Posterior cingulate gyrus (tissue), 11 donors: ENCODE results near the gene CPSF6.
"Not testable (repeated sequence)": the region's sequence is repeated elsewhere in the genome, so short reads cannot be mapped to it uniquely, and the experiment has no call there.

ENCODE experiments used
- DNase-seq, 10 donors: peaks; one replicate each; pipeline versions ENCODE4 v3.0.0 to v3.0.0-alpha.2; 2020 to 2021; ENCODE audit warnings: mixed read lengths in 3 of 10
- intact Hi-C: fragments of 100-400 bp; cut with DNase I; formaldehyde crosslinking; loops from one replicate; pipeline ENCODE4 v1.15.1; 2023

The CPSF6 gene, protein sequence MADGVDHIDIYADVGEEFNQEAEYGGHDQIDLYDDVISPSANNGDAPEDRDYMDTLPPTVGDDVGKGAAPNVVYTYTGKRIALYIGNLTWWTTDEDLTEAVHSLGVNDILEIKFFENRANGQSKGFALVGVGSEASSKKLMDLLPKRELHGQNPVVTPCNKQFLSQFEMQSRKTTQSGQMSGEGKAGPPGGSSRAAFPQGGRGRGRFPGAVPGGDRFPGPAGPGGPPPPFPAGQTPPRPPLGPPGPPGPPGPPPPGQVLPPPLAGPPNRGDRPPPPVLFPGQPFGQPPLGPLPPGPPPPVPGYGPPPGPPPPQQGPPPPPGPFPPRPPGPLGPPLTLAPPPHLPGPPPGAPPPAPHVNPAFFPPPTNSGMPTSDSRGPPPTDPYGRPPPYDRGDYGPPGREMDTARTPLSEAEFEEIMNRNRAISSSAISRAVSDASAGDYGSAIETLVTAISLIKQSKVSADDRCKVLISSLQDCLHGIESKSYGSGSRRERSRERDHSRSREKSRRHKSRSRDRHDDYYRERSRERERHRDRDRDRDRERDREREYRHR

DNA sequence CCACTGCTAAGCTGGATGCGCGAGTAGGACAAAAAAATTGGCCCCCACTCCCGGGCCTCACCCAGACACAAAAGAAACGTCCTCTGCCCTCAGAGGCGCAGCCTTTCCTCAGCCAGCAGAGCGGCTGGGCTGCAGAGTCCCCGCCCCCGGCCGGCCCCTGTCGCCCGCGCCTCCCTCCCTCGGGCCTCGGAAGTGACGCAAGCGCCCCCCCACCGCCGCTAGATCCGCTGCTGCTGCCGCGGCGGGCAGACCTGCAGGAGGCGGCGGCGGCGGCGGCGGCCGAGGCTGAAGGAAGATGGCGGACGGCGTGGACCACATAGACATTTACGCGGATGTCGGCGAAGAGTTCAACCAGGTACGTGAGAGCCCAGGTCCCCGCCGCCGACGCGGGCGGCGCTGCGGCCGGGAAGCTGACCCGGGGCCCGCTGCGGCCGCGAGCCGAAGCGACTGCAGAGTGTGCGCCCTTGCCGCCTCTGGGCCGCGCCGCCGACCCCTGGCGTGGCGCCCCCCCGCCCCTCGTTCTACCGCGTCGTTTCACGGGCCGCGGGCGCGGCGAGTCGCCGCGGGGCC, at the start of gene CPSF6:
TSS of gene CPSF6 (plus strand) at position 218 of the 570 bp plus-strand sequence. CDS start at position 296, 78 bp downstream.
- intact Hi-C loops: loop anchor here (1.0 kb wide), 1 partner anchor 82 kb away; no protein-coding TSS in a partner anchor
- DNase-seq: peak; percentile 95 to 99 (median 97)

DNA sequence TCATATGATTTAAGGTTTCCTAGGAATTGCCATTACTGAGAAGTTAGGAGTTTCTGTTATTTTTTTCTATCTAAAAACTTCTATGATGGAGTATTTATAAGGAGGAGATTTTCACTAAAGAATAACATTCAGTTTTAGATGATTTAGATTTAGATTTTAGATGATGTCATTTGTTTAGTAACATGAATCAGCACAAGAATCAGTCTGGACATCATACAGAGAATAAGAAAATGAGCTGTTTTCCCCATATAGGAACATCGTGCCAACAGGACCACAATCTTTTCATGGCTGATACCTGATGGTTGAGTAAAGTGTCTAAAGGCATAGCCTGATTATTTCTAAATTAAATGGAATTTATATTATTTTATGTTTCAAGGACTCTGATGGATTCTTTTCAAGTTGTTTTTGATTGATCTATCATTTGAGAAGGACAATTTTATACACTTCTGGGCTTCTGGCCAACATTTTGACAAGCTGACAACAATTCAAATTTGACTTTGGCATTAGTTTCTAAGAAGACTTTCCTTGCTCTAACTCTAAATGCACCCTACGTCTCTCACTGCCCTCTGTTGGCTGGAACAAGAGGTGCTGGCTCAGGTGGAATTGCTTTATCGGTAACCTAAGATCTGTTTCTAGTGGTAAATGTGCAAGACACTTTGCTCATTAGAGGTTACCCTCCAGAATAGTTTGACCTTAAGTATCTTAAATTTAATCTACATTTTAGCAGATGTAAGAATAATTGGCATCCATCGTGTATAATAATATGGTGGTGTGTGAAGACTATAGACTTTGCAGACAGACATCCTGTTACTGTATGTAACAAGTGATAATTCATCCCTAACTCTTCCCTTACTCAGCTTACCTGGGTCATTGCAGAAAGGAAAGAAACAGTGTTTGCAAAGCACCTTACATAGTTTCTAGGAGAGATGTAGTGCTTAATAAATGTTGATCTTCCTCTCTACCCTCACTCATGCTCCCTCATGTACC, 42.8 kb upstream of the CPSF6 start:
- DNase-seq: no peak

DNA sequence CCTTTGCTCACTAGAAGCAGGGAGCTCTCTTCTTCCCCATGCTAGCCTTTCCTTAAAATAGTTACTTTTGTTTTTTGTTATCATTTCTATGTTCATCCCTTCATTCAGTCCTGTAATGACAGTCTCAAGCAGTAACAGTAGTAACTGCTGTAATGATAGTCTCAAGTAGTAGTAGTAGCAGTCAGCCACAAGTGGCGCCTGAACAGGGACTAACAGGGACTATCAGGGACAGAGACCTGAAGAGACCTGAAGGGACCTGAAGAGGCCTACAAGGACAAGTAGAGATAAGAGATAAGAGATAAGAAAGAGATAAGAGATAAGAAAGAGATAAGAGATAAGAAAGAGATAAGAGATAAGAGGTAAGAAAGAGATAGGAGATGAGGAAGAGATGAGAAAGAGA, 39.4 kb upstream of the CPSF6 start:
- DNase-seq, intact Hi-C loops: not testable (repeated sequence)

More for the DNA sequence above, 42.8 kb upstream of the CPSF6 start:
- intact Hi-C loops: no loop called here

DNA sequence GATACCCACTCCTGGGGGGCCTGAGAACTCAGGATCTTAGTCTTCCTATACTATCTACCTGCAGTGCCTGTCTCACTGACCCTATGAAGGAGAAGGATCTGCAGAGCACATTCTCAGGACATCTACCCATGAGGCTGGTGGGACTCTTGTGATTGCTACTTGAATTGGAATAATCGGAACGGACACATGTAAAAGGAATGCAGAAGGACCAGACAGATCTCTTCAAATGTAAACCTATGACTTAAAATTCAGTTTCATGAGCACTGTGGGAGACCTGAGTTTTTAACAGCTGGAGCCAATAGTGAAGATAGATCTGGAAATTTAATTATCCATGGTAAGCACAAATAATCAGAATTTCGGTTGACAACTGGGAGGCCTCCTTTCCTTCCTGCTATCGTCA, 35.2 kb upstream of the CPSF6 start:
- no peak for DNase-seq
- intact Hi-C loops: no loop called here

DNA sequence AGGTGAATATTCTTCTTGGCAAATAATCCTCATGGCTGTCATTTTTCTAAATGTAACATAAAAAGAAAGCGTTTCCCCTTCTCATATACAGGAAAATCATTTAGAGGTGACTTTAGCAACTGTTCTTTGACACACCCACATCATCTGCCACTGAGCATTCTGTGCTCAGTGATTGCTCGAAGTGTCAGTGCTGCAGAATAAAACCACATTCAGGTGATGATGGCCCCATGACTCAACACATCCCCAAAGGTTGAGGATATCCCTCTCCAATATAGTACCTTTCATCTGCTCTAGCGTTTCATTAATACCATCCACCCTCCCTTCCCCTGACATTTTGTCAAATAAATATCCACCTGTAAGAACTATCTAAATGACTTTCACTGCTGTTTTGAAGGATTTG, 28.7 kb upstream of the CPSF6 start:
- DNase-seq: no peak
- intact Hi-C loops: no loop called here

DNA sequence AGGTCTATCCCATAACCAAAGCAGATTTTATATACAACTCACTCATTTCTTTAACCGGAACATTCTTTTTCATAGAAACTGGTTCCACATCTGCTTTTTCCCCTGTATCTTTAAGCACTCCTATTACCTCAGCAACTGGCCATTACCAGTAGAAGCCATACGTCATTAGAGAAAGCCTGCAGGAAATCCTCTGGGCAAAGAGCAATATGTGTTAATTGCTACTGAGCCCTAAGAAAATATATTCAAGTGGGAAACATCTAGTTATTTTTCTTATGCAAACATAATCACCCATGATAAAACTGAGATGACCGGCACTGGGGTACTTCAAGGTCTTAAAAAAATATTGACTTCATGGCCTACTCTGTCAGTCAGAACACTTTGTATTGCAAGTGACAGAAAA, 28.2 kb upstream of the CPSF6 start:
- intact Hi-C loops: no loop called here
- no peak for DNase-seq

DNA sequence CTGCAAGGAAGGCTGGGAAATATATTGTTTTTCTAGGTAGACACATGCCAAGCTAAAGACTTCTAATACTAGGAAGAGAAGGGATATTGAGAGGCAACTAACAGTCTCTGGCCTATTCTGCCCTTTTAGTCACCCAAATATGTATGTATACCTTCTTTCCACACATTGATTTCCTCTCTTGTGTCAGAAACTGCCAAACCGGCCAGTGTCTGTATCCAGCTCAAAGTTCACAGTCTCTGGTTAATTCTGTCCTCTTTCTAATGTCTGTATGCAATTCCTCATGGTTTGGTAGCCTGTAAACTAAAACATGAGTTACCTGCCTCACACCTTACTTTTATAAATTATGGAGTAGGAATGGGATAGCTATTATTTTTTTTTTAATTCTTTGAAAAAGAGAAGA, 25.2 kb upstream of the CPSF6 start:
- no peak for DNase-seq
- intact Hi-C loops: no loop called here

DNA sequence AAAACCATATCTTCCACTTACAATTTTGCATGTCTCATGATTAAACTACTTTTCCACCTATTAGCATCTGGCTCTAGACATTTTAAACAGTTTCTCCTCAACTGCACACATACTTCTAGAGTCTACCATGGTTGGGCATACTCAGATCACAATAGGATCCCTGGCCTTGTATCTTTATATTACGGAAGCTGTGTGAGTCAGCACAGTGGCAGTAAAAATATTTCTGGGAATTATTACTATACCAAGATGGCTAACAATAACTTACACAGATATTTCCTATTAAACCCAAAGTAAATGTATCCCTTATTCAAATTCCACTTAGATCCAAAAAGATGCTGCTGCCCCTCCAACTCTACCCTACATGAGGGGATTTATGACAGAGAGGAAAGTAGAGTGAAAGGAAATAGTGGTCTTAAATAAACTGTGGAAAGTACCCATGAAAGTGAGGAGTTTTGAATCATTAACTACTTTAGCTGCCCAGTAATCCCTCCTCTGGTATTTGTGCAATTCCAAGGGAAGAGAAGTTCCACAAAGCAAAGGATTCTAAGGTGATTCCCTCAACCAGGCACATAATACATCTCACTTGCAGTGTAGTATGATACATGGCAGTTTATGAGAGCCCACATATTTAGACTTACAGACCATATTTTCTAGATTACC, 14.0 kb upstream of the CPSF6 start:
- intact Hi-C loops: no loop called here
- DNase-seq: no peak

DNA sequence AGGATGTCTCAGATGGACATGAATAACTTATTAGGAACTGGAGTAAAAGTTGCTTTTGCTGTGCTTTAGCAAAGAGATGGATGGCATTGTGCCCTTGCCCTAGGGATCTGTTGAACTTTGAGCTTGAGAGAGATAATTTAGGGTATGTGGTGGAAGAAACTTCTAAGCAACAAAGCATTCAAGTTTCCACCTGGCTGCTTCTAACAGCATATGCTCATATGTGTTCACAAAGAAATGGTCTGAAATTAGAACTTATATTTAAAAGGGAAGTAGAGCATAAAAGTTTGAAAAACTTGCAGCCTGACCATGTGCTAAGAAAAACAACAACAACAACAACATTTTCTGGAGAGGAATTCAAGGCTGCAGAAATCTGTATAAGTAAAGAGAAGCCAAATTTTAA, 7.9 kb upstream of the CPSF6 start:
- no peak for DNase-seq
- intact Hi-C loops: no loop called here

DNA sequence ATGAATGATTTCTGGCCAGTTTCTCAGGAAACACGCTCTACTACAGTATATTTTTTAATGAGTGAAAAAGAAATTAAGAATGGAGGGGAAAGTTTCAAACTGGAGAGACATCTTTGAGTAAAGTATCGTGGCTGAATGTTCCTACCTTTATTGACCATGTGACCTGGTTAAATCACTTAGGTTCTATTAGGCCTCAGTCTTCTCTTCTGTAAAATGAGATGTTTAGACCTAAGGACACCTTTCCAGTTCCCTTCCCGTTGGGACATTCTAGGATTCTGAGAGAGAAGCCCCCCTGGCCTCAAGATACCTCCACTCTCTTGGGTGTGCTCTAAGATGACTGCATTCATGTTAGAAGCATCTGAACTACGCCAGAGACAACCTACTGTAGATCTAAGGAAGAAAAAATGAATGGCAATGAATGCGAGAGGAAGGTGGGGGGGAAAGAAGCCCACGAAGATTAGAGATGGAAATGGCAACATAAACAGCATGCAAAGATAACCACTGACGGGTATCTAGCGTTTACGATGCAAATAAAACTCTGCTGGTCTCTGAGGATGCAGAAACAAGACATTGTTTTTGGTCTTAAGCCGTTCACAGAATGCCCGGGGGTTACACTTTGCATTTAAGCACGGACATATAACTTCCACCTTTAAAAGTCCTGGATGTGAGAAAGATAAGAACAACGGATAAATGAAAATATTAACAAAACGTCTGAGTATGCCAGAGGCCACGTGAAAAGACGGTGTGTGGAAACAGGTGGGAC, 599 bp upstream of the CPSF6 start:
- DNase-seq: no peak
- intact Hi-C loops: loop anchor here (1.0 kb wide), 1 partner anchor 81 kb away; no protein-coding TSS in a partner anchor

DNA sequence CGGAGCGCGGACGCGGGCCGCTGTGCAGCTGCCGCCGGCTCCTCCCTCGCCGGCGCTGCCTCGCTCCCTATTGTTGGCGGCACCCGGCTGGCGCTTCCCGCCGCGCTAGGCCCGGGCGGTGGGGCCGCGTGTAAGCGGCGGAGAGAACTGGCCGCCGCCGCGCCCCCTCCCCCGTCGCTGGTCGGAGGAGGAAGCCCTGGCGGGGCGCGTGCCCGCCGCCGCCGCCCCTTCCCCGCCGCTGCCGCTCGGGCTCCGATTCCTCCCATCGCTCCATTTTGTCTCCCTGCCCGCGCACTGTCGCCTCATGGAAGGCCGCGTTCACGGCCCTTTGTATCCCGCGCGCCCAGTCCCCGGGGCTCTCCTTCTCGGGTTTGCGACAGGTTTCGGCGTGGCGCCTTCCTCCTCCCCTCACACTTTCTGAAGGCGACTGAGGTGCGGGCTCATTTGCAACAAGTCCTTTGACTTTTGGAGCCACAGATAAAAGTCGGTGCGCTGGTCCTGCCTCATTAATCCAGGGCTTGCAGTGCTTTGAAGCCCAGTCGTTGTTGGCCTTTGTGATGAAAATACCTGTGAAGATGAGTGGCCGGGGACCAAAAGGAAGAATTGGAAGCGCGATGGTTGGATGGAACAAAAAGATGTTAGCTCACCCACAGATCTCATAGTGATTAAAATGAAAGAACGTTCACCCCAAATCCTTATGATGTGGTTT, 707 bp downstream of the CPSF6 start:
- intact Hi-C loops: loop anchor here (1.0 kb wide), 1 partner anchor 83 kb away; no protein-coding TSS in a partner anchor
- DNase-seq: peak; percentile 25 to 88 (median 42)

DNA sequence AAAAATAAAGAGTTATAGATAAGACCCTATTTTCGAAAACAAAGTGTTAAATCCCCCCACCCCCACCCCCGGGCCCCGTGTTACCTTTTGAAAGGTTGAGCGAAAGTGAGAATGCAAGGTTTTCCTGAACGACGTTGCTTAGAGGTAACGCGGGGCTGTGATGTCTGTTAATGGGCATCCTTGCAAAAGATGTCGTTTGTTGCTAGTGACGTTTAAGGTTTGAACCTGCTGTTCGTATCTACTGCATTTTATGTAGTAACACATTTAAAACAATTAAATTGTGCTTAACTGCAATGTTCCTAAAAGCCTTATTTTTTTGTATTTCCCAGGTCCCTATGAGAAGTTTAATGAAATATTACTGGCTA, 1.2 kb downstream of the CPSF6 start:
- DNase-seq: no peak
- intact Hi-C loops: no loop called here

DNA sequence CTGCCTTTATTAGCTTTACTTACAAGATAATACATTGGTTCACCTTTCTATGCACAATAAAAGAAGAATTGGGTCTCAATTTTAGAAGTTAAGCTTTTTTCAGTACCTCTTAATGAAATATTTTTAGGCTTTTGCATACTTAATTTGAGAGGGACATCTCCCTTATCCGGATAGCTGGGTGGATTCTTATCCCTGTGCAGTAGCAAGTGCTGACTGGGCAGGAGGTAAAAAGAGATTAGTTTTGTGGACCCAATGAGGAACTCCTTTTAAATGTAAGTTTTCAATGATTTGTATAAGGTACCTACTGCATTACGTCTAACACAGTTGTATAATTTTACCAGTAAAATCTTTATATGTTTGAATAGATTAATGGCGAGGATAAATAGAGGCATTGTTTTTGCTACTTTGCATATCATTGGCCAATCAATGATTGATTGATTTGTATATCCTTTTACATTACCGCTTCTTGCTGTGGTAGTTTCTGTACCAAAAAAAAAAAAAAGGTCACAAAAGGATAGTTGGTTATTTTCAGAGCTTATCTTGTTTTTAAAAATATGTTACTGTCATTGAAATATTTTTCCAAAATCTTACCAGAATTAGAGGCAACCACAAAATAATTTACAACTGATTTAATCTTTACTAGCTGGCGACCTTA, 2.2 kb downstream of the CPSF6 start:
- intact Hi-C loops: no loop called here
- DNase-seq: no peak

DNA sequence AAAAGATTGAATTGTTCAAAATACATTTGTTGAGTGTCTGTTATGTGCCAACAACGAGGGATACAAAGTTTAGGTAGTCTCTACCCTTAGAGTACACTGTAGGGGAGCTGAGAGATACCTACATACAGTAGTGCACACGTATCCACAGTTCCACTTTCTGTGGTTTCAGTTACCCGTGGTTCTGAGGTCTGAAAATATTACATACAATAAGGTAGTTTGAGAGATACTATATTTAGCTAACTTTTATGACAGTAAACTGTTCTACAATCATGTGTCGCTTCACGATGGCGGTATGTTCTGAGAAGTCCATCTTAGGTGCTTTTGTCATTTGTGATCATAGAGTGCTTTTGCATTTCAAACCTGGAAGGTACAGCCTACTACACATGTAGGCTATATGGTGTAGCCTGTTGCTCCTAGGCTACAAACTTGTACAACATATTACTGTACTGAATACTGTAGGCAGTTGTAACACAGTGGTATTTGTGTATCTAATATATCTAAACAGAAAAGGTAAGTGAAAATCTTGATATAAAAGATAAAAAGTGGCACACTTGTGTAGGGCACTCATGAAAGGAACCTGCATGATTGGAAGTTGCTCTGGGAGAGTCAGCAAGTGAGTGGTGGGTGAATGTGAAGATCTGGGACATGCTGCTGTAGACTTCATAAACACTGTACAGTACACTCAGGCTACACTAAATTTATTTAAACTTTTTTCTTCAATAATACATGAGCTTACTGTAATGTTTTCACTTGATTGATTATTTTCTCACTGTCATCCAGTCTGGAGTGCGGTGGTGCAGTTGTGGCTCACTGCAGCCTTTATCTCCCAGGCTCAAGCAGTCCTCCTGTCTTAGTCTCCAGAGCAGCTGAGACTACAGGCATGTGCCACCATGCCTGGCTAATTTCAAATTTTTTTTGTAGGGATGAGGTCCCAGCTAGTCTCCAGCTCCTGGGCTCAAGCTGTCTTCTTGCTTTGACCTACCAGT, 4.0 kb downstream of the CPSF6 start:
- DNase-seq: no peak
- intact Hi-C loops: no loop called here

DNA sequence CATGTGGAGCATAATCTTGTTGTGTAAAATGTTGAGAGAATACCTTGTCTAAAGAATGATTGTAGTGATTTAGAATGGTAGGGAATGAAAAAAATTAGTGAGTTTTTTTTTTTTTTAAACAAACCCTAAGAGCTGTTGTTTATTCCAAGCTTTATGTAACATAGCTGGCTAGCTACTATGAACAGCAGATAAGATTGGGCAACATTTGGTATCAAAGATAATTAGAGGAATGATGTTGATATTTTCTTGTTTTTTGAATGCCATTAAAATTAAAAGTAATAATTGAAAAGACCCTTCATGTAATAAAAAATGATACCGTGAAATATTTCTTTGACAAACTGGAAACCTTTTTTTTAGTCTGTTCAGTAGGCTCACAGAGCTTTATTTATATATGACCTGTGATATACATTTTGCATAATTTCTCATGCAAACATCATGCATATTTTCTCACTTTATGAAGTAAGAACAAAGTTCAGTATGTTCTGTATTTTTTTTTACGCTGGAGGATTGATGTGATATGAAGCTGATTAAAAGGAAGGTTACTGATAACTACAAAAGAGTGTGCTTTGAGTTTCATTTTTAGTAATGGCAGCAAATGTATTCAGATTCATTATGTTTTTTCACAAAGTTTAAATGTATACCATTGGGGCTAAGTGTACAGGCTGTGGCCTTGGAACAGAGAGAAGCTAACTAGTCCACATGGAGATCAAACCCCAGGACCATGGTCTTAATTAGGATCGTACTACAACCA, 8.1 kb downstream of the CPSF6 start:
- intact Hi-C loops: no loop called here

DNA sequence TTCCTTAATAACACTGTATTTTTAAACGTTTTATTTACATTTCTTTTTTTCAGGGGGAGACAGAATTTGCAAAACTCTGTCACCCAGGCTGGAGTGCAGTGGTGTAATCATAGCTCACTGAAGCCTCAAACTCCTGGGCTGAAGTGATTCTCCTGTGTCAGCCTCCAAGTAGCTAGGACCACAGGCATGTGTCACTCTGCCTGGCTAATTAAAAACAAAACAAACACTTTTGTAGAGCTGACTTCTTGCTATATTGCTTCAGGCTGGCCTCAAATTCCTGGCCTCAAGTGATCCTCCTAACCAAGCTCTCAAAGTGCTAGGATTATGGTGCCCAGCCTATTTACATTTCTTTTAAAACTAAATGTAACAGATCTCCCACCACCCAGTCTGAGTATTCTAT, 12.7 kb downstream of the CPSF6 start:
- intact Hi-C loops: no loop called here
- no peak for DNase-seq

More for the DNA sequence above, 8.1 kb downstream of the CPSF6 start:
- DNase-seq: no peak
